GM21526 (cell line): ENCODE measurements around the gene TSPEAR.

ENCODE experiments used
- ATAC-seq: cut with Tn5 transposase; IDR thresholded peaks from one replicate; pipeline ENCODE4 v1.9.1; 2021; ENCODE audit warnings: moderate library complexity; ENCODE audit not compliant: unreplicated experiment, low FRiP score

Gene TSPEAR

DNA sequence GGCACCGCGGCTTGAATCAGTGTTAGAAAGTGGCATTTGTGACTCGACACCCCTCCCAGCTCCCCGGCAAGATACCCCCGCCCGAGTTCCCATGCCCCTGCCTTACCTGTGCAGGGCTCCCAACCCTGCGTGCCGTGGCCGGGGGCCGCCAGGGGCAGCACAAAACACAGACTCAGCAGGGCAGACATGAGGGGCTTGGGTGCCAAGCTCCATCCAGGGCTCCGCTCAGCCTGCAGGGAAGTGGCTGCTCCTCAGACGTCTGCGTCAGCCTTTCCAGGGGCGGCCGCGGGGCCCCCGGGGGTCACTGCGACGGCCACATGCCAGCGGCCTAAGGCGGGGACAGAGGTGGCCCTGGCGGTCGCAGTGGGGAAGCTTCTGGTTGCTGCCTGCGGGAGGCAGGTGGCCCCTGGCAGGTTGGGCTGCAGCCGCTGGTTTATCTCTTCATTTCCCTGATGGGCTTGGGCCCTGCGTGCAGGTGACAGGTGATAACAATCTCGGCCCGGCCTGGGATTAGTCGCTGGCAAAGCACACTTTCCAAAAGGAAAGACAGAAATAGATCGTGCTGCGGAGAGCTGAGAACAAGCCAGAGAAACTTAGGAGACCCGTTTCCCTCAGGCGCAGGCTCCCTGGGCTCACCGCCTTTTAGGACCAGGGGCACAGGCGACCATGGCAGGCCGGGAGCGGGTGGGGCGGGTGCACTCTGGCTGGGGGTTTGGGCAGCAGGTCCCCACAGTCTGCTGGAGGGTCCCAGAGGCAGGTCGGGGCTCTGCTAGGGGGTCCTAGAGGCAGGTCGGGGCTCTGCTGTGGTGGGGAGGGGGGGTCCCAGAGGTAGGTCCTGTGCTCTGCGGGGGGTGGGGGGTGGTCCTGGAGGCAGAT is at the start of gene TSPEAR:
TSS of gene TSPEAR (minus strand) at position 246 of the 876 bp plus-strand sequence. CDS start at position 188, 58 bp downstream.
- no peak for ATAC-seq

DNA sequence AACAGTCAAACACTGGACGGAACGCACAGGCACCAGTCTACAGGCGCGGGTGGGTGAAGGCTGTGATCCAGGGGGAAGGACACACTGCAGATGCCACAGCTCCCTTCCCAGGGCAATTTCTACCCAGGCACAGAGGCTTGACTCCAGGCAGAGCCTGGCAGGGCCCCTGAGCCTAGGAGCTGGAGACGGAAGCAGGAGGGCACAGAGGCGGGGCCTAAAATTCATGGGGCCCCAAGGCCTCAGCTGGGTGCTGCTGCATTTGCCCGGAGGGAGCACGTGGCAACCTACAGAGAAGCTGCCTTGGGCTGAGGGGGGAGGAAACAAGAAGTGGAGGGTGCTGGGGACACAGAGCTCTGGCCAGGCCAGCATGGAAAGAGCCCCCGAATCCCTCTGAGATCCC is 49.0 kb upstream of the TSPEAR start:
- ATAC-seq, result no peak

DNA sequence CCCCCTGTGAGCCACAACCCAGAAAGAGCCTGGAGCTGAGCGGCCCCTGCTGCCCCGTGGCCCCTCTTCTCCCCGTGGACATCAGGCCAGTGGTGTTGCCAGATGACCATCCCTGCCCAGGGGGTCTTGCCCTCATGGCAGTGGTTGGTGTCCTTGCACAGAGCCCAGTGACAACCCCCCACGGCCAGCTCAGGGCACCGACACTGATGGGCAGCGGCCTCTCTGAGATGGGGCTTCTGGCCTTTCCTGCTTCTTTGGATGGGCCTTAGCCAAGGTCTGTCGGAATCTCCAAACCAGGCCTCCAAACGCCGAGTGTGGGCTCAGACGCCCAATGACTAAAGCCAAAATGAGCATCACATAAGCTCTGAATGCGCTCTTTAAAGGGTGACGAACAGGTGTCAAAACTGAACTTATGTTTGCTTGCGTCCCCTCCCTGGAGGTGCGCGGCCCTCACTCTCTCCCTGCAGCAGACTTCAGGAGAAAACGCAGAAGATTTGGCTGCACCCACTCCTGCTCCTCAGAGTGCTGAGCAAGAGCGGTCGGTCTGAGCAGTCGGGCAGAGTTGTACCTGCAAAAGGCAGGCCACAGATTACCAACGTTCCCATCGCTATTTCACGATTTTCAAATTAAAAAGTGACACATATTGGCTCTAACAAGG is 48.4 kb upstream of the TSPEAR start:
- ATAC-seq, result no peak

DNA sequence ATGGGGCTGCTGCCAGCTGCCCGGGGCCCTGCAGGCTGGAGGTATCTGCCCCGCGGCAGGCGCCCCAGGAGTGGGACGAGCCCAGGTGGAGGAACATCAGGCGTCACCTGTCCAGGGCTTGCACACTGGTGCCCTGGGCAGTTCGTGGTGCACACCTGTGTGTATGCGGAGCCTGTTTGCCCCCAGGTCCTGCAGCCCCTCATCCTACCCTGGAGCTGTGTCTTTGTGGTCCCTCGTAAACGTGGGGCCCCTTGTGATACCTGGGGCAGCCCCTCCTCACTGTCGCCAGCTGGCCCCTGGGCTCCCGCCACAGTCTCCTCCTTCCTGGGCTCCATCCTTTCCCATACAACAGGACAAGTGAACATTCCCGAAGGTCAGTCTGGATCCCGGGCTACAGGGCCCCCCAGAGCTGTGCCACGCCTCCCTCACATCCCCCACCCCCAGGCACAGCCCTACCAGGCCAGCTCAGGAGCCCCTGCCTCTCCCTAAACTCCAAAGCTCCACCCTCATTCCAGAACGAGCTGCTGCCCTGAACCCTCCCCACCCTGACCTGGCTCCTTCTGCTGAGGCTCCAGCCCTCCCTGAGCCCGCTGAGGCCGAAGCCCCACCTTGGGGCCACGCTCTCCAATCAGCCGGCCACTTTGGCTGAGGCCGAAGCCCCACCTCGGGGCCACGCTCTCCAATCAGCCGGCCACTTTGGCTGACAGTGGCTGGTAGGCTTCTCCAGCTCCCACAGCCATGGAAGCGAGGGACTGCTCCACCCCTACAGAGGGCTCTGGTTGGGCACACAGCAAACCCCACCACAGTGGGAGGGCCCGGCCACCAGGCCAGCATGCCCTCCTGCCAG is 47.6 kb upstream of the TSPEAR start:
- no peak for ATAC-seq

DNA sequence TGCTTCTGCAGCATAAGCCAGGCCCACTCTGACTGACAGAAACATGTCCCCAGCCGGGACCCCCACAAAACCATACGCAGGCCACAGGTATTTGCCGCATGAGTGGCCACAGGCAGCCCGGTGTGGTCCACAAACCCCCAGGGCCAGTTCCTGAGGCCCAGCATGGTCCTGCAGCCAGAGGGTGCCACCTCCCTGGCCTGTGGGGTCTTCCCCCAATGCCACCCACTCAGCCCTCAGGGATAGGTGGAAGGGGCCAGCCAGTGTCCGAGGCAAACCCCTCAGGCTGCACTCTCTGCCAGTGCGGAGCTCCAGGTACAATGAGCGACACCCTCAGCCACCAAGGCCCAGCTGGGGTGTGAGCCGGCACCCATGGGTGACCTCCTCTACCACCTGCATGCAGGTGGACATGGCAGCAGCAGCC is 46.8 kb upstream of the TSPEAR start:
- ATAC-seq, result no peak

DNA sequence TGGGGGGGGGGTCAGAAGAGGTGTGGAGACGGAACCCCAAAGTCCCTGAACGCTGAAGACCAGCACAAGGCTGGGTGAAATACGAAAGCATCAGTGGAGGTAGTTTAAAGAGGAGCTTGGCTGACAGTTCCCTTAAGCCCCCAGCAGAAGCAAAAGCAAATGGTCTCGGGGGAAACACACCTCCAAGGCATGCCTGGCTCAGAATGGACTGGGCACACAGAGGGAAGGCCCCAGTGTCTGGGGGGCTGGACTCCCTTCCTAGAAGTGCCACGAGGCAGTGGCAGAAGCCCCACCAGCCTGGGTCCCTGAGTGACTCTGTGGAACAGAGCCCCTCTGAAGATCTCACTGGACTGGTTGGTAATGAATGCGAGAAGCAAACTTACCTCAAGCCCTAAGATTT is 46.4 kb upstream of the TSPEAR start:
- ATAC-seq, result no peak

DNA sequence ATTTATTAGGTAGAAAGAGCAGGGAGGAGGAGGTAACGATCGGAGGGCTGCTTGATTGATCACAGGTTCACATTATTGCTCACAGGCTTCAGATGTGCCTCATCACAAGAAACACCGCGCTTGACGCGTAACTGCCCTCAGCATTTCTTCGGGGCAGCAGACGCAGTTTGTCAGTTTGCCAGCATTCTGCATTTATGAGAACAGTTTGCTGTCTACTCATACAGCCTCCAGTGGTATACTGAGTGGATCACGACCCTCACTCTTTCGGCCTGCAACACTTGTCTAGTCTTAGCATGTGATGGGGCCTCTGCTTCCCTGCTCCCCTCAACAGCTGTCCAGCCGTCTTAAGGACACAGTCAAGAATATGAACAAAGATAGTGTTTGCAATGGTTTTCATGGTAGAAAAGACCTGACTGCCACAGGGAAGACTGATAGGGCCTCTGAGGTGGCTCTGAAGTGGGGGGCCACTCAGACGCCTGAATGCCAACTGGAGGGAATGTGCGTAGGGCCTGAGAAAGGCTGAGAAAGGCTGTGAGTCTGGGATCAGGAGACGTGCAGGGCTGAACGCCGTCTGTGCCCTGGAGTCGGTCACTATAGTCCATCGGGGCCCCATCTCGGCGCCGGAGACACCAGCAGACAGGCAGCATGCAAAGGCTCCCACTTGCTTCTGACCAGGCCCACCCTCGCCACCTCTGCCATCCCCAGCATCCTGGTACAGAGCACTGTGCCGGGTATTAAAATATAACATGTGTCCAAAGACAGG is 45.2 kb upstream of the TSPEAR start:
- no peak for ATAC-seq

DNA sequence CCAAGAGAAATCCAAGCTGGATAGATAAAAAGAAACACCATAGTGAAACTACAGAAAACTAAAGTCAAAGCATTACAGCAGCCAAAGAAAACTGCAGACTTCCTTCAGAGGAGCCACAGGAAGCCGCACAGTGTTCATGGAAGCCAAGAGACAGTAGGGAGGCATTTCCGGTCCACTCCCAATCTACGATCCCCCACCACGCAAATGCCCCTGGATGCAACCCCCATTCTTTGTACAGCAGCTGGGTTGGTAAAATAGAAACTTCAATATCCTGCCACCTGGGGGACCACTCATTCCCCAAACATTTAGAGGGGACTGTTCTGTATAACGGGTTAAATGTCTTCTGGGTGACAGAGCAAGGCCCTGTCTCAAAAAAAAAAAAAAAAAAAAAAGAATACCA is 43.9 kb upstream of the TSPEAR start:
- no peak for ATAC-seq

DNA sequence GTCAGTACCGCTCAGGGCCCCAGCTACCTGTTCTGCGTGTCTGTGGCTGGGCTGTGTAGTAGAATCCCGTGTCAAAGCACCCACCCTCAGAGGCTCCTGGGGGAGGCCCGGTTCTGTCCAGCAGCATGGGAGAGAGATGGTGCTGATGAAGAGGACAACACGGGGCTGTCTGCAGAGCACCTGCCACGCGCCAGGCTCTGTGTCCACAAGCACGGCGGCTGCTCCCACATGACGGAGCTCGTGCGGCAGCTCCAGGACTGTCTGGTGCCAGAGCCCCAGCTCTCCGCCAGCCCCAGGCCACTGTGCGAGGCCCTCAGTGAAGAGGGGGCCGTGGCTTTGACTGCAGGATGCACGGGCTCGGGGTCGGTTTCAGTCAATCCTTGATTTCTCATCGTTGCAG is 42.0 kb upstream of the TSPEAR start:
- ATAC-seq, result no peak

DNA sequence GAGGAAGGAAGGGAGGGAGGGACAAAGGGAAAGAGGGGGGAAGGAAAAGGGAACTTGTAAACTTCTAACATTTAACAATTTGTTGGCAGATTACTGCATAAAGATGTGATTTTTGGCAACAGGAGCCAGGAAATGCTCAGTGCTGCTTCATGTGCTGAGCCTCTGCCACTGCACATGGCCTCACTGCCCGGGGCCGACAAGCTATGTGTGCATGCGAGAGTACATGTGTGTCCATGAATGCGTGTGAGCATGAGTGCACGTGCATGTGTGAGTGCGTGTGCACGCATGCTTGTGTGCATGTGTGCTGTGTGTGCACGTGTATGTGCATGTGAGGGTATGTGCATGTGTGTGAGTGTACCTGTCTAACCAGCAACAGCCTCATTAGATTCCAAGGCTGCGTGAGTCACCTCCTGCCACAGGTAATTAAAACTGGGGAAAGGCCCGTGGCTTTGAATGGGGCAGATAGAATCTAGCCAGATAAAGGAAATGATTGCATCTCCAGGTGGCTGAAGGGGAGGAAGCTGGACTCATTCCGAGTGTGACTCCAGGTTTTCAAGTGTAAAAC is 41.4 kb upstream of the TSPEAR start:
- no peak for ATAC-seq

DNA sequence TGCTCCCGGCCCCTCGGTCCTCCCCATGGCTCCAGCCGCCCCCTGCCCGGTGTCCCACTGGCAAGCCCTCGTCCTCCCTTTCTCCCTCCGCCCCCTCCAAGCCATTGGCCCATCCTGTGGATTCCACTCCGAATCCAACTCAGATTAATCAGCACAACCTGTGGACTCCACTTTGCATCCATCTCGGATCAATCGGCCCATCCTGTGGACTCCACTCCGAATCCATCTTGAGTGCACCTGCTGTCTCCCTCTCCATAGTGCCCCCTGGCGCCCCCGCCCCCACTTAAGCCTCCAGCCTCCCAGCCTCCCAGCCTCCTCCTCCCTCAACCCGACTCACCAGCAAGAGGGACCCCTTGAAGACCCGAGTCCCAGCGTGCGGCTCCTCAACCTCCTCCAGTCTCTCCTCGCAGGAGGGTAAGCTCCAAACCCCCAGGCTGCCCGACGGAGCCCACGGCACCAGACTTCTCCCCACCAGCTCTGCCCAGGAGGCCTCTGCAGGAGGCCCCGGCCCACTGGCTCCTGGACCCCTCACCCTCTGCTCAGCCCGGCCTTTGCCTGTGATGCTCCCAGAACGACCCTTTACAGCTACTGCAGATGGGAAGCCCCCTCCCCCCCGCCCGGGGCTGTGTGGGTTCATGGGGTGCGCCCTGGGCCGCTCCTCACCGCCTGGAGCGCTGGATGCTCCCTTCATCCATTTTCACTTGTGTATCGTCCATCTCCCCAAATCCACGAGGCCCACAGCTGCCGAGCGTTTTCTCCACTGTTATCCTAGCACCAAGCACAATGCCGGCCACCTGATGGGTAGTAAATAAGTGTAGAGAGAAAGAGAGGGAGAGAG is 40.6 kb upstream of the TSPEAR start:
- ATAC-seq, result no peak

DNA sequence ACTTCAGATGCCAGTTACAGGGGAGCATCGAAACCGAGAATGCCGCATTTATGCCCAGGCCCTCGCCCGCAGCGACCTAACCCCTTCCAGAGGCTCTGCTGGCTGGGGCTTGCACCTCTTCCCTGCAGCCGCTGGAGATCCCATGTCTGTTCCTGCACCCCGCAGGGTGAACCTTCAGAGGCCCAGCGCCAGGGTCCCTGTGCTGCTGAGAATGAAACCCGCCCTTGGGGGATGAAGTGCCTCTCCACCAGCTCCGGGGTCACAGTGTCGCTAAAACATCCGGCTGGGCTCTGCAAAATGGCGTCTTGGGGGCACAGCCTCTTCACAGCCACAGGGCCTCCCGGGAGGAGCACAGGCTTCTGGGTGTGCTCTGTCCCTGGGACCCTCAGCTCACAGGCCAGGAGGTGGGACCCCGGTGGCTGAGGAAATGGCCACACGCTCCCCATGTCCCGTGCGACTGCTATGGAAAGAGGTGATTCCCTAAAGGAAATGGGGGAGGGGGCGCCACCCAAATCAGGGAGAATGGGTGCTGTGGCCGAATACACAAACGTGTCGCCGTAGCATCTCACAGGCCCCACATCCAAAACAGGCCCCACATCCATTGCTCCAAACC is 39.9 kb upstream of the TSPEAR start:
- ATAC-seq, result no peak

DNA sequence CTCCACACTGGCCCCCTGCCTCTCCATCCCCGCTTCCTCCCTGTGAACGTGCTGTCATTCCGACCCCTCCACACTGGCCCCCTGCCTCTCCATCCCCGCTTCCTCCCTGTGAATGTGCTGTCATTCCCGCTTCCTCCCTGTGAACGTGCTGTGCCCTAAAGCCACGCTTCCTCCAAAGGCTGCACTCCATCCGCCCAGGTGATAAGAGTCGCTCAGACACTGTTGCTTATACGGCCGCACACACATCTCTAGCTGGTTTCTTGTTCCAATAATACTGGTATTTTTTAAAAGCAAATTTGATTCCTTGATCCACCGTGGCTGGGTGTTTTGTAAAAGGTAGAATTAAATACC is 39.3 kb upstream of the TSPEAR start:
- ATAC-seq, result no peak

DNA sequence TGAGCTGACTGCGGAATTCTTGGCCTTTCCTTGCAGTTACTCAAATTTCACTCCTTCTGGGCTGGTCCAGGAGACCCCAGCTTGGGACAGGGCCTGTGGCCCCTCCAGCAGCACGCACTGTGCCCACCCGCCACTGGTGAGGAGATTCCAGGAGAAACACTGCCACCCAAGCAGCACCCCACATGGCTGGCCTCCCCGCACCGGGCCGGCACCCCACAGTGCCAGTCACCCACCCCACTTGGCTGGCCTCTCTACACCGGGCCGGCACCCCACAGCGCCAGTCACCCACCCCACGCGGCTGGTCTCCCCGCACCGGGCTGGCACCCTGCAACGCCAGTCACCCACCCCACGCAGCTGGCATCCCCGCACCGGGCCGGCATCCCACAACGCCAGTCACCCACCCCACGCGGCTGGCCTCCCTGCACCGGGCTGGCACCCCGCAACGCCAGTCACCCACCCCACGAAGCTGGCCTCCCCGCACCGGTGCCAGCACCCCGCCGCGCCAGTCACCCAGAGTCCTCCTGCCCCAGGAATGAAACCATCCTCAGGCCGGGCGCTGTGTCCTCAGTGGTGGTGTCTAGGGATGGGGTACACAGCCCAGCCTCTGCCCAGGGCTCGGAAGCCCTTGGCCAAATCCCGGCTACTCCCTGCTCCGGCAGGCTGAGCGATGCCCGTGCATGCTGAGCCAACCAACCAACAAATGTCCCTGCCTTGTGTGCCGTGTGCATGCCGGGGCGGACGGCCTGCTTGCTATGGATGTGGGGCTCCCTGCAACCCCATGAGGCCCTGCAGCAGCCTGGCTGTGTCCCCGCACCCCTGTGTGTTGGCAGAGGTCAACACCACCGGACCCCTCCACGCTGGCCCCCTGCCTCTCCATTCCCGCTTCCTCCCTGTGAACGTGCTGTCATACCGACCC is 38.6 kb upstream of the TSPEAR start:
- no peak for ATAC-seq

DNA sequence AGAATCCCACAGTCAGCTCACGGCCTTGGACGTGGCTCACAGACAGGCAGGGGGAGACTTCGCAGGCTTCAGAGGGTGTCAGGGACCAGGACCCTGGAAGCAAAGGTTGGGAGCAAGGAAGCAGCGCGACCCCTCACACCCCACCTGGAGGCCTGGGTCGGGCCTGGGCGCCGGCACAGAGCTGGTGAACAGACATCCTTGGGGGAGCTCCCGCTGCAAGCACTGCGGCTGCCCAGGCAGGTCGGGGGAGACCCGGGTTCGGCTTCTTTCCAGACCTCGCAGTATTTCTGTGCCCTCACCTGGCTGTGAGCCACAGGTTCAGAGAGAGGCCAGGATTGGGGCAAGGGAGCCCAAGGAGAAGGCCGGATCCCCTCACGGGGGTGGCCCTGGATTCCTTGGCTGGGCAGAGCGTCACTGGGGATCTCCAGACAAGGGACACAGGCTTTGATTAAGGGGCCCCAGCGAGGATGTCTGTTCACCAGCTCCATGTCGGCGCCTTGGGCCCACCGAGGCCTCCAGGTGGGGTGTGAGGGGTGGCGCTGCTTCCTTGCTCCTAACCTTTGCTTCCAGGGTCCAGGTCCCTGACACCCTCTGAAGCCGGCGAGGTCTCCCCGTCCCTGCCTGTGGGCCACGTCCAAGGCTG is 37.9 kb upstream of the TSPEAR start:
- no peak for ATAC-seq

DNA sequence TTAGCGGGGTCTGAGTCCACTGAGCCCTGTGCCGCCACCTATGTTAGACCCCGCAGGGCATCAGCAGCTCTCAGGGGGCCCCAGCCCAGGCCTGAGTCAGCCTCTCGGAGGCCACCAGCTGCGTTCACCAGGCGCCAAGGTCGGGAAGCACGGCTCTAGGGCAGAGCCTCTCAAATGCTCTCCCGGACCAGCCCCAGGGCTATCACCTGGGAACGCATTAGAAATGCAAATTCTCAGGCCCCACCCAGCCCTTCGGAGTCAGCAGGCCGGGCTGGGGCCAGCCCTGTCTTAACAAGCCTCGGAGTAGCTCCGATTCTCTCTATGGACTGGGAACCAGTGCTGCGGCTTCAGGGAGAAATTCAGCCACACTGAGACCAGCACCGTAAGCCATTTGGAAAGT is 37.2 kb upstream of the TSPEAR start:
- no peak for ATAC-seq

DNA sequence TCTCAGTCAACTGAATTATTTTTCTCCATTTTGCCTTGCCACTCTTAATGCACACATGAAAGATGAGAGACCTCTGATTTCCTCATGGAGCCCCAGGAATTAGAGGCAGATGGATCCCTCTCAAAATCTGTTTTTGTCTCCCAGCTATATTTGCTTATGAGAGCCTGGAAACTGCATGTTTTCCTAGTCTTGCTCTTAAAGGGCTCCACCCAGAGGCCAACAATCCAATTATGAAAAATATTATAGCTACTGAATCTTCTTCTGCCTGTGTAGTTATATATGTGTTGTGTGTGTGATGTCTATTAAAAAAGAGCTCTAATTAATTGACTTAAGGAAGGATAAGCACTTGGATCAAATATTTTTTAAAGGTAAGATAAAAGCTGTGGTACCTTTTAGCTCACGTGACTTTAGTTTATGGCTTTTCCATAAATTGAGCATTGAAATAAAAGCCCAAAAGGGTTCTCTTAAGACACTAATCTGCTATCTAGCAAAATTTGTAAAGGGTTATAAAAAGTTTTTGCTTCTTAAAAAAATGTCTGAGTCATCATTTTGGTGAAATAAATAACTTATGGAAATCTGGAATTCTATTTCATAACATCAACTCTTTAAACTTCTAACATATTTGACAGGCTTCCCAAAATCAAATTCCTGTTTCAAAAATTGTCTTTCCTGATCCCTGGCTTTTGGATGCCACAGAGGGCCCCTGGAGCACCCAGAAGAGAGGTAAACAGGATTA is 31.2 kb upstream of the TSPEAR start:
- no peak for ATAC-seq
